ENCODE data around the gene SIGLEC1.

The SIGLEC1 gene

DNA sequence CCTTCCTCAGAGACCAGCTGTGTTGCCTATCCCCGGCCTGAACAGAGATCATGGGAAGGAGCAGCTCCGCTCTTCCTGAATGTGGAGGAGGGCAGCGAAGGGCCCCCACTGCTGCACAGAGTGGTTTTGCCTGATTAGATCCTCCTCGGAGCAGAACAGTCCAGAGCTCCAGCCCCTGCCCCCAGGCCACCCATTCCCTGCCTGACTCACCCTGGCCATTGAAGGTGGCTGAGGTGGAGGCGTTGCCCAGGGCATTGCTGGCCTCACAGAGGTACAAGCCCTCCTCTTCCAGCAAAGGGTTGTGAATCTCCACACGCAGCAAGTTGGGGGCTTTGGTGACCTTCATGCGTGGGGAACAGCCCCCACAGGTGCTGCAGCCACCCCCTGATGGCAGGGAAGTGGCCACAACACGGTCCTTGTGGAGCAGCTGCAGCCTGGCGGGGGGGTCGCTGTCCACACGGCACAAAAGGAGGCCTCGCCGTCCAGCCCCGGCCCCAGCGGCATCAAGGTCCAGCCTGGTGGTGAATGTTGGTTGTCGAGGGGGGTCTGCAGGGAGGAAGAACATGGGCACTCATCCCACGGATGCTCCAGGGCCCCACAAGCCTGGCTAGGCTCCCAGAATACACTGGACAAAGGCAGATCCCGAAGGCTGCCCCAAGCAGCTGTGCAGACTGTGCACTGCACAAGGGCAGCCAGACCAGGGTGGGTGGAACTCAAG lies 14.7 kb downstream of the SIGLEC1 start:
- DNase-seq: no peak

DNA sequence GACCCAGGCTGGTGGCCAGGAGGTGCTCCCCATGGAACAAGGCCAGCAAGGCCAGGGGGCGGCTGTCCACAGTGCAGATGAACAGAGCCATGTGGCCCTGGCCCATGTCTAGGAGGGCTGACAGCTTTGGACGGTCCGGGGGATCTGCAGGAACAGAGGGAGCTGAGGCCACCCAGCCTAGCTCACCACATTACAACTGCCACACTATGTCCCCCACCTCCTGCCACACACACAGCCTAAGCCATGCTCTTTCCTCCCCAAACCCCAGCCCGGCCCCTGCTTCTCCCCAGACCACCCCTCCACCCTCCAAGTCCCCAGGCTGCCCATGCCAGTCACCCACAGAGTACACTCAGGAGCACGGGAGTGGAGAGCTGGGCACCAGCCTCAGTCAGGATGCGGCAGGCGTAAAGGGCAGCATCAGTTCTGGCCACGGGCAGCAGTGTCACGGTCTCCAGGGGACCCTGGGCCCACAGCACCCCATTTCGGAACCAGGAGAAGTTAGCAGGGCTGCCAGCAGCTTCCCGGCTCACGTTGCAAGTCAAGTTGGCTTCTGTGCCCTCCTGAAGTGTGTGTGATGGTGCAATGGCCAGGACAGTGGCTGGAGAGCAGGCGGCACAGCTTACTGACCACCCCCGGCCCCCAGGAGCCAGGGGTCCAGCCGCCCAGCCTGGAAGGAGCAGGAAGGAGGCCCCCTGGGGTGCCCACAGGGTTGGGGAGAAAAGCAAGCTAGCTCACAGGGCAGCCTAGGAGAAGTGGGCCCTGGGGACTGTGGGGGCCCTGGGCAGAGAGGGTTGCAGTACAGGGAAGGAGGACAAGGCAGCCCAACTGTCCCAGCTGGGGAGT lies 15.4 kb downstream of the SIGLEC1 start:
- no peak for DNase-seq

DNA sequence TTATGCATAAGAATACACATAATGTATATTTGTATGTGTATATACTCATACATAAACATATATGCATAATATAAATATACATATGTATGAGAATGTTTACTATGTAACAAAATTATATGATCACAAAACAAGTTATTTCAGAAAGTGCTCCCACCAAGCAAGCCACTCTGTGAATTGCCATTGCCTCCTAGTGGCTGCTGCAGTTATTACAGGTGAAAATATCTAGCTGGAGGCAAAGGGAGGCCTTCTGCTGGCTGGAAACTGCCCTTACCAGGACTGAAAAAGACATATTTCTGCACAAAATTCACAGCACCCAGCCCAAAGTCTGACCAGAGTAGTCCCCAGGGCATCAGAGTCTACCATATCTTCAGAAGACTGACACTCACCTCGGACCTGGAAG lies 16.2 kb downstream of the SIGLEC1 start:
- no peak for DNase-seq

DNA sequence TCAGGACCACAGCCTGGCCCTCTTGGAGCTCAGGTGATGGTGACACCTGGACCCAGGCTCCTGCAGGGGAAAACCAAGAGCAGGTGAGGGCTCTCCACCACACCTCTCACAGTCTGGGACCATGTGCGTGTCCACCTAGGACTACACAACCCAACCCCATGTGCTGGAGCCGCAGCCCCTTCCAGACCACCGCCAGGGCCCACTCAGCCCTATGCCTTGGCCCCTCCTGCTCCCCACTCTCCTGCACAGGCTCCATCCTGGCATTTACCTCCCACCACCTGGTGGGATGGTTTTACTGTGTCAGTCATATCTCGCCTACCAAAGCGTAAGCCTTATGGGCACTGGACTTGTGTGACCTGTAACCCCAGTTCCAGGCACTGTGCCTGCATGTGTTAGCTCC lies 17.5 kb downstream of the SIGLEC1 start:
- no peak for DNase-seq

DNA sequence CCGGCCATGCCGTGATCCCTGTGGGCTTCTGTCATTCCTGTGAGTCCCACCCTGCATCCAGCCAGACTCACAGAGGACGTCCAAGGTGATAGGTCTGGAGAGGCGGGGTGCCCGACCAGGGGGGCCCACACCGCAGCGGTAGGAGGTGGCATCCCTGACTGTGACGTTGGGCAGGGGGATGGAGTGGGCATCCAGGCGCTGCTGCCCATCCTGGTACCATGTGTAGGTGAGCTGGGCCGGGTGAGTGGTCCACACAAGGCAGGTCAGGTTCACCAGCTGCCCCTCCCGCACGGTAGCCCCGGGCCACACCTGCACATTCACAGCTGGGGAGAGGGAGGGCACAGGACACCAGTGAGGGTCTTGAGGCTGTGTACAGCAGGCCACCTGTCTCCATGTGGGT lies 19.0 kb downstream of the SIGLEC1 start:
- DNase-seq: no peak

DNA sequence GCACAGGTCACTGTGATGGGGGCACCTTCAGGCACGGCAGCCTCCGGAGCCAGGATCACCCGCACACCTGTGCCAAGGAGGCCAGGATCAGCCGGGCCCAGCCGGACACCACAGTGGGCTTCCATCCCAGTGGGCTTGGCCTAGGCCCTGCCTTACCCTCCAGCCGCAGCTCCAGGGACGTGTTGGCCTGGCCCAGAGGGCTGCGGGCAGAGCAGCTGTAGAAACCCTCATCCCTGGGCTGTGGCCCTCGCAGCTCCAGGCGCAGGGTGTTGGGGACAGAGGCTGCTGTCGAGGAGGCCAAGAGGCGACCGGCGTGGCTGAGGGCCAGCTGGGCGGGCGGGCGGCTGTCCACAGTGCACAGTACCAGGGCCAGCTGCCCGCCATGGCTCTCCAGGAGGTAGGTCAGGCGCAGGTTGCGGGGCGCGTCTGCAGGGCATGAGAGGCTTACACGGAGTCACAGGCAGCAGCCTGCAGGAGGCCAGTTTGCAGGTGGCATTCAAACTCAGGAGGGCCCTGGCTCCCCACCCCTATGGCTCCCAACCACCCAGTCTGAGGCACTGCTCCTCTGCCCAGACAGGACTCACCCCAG lies 19.6 kb downstream of the SIGLEC1 start:
- DNase-seq: no peak

DNA sequence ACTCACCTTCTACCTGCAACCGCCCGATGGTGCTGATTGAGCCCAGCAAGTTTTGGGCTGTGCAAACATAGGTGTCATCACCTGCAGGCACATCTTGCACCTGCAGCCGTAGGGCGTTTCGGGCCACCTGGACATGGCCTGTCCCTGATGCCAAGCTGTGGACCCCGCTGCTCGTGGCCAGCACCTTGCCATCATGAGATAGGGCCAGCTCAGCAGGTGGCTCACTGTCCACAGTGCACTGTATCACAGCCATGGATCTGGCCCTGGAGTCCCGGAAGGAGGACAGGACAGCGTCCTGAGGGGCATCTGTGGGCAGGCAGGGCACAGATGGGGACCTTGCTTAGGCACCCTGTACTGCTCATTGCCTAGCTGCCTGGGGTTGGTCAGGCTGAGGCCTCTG lies 20.5 kb downstream of the SIGLEC1 start:
- DNase-seq: no peak

DNA sequence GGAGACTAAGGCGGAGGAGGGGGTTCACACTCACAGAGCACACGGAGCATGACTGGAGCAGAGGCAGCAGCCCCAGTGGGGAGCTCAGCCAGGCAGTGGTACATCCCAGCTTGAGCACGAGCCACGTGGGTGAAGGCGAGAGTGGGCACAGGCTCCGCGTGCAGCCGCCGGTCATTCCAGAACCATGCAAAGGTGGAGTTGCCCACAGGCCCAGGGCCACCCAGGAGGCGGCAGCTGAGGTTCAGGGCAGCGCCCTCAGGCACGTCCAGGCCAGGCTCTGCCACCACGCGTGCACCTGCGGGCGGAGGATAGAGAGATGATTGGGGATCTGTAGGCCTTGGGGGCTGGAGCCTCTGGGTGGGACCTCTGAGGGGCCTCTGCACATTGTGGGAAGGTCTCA lies 21.1 kb downstream of the SIGLEC1 start:
- DNase-seq: no peak

DNA sequence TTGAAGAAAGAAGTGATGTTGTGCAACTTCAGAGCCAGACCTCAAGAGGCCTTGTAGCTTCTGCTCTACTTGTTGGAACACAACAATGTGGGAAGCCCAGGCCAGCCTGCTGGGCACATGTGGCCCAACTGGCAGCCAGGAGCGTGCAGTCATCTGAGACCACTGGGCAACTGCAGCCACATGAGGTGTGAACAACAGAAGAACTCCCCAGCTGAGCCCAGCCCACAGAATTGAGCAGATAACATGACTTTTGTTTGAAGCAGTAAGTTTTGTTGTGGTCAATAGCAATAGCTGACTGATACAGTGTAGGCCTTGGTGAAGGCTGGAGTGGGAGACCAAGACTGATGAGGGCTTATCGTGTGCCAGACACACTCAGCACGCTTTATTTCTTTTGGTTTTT lies 22.0 kb downstream of the SIGLEC1 start:
- no peak for DNase-seq

DNA sequence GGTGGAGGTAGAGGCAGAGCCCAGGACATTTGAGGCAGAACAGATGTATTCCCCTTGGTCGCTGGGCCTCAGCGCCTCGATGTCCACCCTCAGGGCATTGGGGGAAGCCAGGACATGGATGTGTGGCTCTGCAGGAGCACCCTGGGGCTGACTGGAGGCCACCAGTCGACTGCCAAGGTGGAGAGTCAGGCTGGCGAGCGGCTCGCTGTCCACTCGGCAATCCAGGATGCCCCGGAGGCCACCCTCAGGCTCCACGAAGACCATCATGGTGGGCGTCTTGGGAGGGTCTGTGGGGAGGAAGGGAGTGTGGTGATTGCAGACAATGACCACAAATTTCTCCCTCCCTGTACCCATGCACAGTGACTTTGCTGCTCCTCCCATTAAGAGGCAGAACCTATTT lies 22.4 kb downstream of the SIGLEC1 start:
- DNase-seq: no peak

DNA sequence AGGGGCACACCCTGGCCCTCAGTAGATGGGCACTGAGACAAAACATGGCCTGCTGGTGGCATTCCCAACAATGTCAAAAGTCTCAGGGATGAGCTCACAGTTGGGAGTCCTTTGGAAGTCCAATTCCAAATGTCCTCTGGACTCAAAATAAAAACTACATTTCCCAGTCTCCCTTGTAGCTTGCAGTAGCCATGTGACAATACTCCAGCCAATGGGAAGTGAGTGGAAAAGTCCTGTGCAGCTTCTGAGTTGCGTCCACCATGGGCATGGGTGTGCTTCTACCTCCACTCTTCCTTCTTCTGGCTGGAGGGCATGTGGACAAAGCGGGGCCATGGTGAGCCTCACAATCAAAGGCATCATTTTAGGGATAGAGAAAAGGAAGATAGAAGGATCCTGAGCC lies 24.7 kb downstream of the SIGLEC1 start:
- DNase-seq: no peak

DNA sequence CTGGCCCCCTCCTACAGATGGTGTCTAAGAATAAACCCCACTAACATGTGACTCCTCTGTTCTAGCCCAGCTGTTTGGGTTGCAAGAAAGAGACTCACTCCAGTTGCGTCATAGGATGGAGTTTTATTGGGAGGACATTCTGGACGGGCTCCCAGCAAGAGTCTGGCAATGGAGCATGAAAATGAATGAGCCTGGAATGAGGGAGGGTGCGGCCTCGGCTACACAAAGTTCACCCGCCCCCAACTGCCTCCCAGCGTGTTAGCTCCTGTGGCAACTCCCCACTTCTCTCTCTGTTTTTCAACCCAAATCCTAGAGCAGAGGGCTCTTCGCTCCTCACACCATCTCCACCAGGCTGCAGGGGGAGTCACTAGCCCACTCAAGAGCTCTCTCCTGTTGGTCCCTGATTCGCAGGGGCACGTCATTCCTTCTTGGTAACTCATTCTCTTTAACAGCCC lies 25.5 kb downstream of the SIGLEC1 start:
- DNase-seq: no peak

DNA sequence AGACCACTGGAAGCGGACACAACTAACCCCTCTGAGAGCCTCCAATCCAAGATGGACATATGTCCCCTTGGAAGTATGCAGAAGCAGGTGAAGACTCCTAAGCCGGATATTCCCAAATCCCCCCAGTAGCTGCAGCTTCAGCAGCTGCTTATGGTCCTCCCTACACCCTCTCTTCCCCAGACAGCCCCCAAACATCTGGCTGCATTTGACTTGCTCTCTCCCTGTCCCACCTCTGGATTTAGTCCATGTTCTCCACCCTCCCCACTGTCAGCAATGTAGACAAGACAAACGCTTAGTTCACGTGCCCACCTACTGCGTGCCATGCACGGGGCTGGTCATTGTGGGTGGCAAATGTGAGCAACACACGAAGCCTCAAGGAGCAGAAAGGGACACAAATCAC lies 26.0 kb downstream of the SIGLEC1 start:
- no peak for DNase-seq

DNA sequence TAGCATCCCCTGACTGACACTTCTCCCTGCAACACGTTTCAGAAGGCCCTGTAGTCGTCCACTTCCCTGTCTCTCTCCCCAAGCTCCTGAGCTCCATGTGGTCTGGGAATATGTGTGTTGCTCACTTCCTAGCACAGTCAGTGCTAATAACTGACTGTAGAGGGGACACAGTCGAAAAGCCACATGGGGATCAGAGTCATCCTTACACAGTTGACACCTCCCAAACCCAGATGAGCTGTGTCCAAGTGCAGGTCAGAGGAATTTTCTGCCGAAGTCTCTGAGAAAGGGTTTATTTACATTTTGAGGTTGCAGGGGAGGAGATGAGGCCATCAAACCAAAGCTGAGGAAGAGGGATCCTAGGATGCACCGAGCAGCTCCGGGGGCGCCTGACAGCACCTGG lies 27.1 kb downstream of the SIGLEC1 start:
- no peak for DNase-seq

DNA sequence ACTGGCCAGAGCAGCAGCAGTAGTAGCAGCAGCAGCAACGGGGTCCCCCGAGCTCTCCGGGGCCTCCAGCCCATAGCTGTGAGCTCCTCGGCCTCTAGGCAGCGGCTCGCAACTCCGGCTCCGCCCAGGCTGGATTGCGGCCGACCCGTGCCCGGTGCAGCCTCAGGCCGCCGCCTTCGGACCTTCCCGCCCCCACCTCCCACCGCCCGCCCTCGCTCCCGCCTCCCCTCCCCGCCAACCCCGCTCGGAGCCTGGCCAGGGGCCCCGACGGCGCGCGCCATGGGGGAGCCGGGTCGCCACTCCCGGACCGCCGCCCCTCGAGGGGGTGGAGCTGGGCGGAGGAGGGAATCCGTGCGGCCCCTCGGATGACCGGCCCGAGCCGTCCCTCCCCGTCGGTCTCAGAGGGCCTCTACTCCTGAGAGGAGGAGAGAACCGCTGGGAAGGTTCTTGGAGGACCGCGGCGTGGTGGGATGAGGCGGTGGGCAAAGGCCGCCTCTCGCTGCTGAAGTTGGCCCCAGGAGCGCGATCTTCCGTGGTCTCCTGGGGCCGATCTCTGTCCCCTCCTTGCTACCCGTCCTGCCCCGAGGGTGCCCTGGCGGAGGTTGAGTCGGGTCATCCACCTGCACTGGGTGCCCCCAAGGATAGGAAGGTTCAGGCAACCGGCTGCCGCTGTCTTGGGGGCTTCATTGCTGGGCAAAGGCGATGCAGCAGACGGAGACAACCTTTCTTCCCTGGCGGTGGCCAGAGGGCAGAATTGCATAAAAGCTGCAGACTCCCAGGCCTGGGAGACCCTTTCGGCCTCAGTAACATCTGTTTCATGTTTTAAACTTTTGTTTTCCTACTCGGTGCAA lies 30.2 kb downstream of the SIGLEC1 start, which contains the start of gene ADAM33:
Gene ADAM33, minus strand, starts transcription at position 80 of the 851 bp plus-strand sequence. Its CDS starts 6 bp downstream, at position 74.
- no peak for DNase-seq

DNA sequence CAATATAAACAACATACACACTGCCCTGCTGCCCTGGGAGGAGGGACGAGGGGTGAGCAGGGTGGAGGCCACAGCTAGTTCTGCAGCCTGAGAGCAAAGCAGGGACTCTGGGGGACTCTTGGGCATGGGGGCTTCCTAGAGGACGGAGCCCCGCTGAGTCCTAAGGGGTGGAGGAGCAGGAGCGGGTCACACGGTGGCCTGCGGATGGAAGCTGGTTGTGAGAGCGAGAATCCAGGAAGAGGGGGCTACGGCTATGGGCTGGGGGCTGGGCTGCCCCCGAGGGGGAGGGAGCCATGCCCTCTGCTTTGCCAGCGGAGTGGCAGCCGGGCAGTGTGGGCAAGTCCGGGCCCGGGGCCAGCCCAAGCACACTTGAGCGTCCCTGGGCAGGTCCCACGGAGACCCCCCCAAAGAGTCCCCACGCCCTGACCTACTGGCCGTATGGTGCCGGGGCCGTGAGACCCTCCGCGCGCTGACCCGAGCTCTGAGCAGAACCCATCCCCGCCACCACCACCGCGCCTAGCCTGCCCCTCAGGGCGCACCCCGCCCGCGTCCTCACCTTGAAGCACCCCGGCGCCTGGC lies 31.0 kb downstream of the SIGLEC1 start:
- no peak for DNase-seq

DNA sequence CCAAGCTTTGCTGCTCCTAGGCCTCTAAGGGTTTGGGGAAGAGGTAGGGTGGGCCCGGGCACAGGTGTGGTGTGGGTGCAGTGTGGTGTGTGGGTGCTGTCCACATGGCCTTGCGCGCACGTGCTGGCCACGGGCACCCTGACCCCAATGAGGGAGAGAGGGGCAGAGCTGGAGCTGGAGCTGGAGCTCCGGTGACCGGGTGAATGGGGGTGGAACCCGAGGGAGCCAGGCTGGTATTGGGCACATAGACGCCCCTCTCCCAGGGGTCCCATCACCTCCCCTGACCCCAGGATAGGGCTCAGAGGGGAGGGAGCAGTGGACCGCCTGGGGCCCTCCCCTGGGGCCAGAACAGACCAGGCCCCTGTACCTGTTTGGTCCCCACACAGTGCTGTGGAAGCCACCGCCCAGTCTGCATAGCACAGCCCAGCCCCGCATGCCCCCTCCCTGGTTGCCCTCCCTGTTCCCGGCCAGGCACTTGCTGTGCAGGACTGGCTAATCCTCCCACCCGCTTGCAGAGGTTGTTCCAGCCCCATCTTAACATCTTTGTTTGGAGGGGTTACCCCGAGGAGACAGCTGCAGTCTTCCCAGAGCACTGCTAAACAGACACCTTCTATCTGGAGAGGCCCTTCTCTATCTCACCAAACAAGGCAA lies 31.6 kb downstream of the SIGLEC1 start:
- DNase-seq: no peak

DNA sequence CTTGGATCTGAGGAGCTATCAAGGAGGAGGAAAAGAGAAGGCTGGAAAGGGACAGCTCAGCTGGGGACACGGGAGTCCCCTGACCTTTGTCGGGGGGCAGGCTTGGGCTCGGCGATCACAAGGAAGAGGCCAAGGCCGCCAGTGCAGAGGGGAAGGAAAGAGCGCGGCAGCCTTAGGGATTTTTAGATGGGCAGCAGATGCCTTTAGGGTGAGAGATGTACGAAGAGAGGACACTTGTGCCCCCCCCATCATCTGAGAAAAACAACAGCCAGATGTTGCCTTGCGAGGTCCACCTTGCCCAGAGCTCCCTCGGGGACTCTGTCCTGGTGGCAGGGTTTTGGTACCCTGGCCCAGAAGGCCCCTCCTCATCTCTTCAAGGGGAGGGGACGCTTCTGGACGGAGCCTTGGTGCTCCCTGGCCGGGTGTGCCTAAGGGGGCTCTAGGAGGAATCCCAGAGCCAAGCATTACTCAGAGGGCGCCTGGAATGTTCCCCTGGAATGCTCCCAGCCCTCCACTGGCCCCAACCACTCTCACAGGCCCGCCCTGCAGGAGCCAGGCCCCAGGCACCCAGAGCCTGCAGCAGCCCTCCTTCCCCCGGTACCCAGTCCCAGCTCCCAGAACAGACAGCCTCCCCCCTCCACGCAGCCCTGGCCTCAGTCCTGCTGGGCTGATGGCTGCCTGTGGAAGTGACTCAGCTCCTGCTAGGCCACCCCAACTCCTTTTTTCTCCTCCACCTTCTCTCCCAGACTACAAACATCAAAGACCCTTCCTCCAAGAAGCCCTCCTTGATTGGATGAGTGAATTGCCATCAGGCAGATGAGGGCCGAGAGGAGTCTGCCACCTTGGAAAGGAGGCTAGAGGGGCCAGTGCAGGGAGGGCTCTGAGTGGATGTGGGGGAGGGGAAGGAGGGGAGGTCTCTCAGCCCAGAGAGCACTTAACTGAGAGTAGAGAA lies 32.4 kb downstream of the SIGLEC1 start:
- DNase-seq: no peak

DNA sequence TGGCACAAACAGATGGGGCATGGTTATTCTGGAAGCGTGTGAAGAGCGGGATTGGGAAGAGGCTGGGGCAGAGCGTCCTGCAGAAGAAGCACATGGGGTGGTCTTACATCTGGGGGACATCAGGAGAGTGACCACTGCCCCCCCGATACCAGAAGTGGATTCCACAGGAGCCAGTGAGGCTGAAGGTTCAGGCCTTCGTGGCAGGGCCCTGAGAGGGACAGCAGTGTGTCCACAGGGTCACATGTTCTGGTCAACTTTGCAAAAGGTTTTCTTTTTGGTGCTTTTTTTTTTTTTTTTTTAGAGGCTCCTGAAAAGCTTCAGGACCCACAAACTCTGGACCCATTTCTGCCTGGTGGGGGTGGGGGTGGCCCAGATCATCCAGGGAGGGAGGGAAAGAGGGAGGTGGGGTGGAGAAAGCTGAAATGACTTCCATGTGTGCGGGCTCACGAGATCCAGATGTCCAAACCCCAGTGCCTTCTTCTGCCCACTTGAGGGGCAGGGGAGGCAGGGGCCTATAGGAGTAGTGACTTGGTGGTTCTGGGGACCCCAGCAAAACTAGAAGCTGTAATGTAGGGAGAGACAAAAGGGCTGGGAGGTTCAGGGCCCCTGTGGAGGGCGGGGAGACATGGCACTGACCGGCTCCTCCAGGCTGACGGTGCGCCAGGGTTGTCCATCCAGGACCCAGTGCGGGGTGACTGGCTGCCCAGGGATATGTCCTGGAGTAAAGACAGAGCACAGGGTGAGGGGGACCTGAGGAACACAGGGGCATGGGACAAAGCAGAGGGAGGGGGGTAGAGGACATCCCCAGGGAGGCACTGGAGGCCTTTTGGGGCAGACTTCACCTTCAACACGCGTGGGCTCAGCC lies 33.3 kb downstream of the SIGLEC1 start:
- no peak for DNase-seq

DNA sequence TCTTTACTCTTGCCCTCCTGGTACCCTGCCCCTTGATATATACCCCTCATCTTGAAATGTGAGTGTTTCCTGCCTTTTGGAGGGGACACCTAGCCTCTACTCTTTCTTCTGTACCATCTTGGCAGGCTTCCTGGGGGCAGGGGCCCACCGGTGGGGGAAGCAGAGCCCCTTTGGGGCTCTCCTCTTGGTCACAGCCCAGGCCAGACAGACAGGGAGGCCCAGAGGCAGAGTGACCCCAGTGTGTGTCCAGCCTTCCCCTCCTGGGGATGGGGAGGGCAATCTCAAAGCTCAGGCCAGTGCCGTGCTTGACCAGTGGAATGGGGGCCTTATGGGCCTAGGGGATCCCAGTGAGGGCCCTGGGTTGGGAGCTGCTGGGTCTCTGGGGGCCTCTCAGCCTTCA lies 34.2 kb downstream of the SIGLEC1 start:
- DNase-seq: no peak
